Hepatocyte (in vitro differentiated cells): ENCODE data around the gene LHX5. TPM values are rescaled to one million over a fixed set of nuclear protein-coding genes. Genes with fewer than 3 reads are reported as not detected.
A peak's percentile ranks its signal among the peaks of the same experiment; 100 is the strongest.

Source experiments
- DNase-seq: peaks from one replicate; pipeline ENCODE4 v3.0.0-alpha.2; 2016; ENCODE audit warnings: low spot score
- H2AFZ ChIP-seq: fragments of 200-600 bp; sonication (generic); 2 replicates; pipeline ENCODE4 v1.6.0; 2016; ENCODE audit warnings: antibody characterized with exemption, mild to moderate bottlenecking
- H3K27ac ChIP-seq: fragments of 200-600 bp; sonication (generic); 2 replicates; pipeline ENCODE4 v1.5.1; 2016; ENCODE audit warnings: mild to moderate bottlenecking
- H3K27me3 ChIP-seq: fragments of 200-600 bp; sonication (generic); 2 replicates; pipeline ENCODE4 v1.6.1; 2016
- H3K36me3 ChIP-seq: fragments of 200-600 bp; sonication (generic); replicated peaks from 2 replicates; pipeline ENCODE4 v1.5.1; 2016; ENCODE audit warnings: low read depth; ENCODE audit not compliant: insufficient read depth
- H3K4me1 ChIP-seq: fragments of 200-600 bp; sonication (generic); 2 replicates; pipeline ENCODE4 v1.5.1; 2016; ENCODE audit warnings: mild to moderate bottlenecking, moderate library complexity; ENCODE audit not compliant: insufficient read depth
- H3K4me2 ChIP-seq: fragments of 200-600 bp; sonication (generic); 2 replicates; pipeline ENCODE4 v1.6.0; 2016
- H3K4me3 ChIP-seq: fragments of 200-600 bp; sonication (generic); 2 replicates; pipeline ENCODE4 v1.5.1; 2016; ENCODE audit warnings: mild to moderate bottlenecking
- H3K79me2 ChIP-seq: fragments of 200-600 bp; sonication (generic); 2 replicates; pipeline ENCODE4 v1.6.0; 2017; ENCODE audit warnings: mild to moderate bottlenecking
- H3K9me2 ChIP-seq: fragments of 200-600 bp; sonication (generic); replicated peaks from 2 replicates; pipeline ENCODE4 v1.6.0; 2017; ENCODE audit warnings: mild to moderate bottlenecking; ENCODE audit not compliant: insufficient read depth
- H3K9me3 ChIP-seq: fragments of 200-600 bp; sonication (generic); 2 replicates; pipeline ENCODE4 v1.5.1; 2016; ENCODE audit warnings: low read depth, mild to moderate bottlenecking
- H4K20me1 ChIP-seq: fragments of 200-600 bp; sonication (generic); 2 replicates; pipeline ENCODE4 v1.6.0; 2016; ENCODE audit warnings: mild to moderate bottlenecking; ENCODE audit not compliant: insufficient read depth, poor library complexity, severe bottlenecking
- EZH2 ChIP-seq: fragments of 200-600 bp; sonication (generic); IDR thresholded peaks from 2 replicates; pipeline ENCODE4 v1.6.1; 2016; ENCODE audit warnings: antibody characterized with exemption, mild to moderate bottlenecking, borderline replicate concordance
- EZH2phosphoT487 ChIP-seq: fragments of 200-600 bp; sonication (generic); IDR thresholded peaks from one replicate; pipeline ENCODE4 v1.6.1; 2018; ENCODE audit warnings: antibody characterized with exemption, mild to moderate bottlenecking, low read depth, moderate library complexity; ENCODE audit not compliant: unreplicated experiment, severe bottlenecking
- WGBS: methylation state at CpG from one replicate; pipeline ENCODE4 v1.1.6; 2016; ENCODE audit warnings: low lambda C conversion rate; ENCODE audit errors: missing lambda C conversion rate; 5-methylcytosine and 5-hydroxymethylcytosine counted together
- polyA plus RNA-seq: library from polyadenylated mRNA; unstranded; fragments of >200 nt; fragmentation: Nextera tagmentation; extraction: Ambion mirVana; gene quantifications from 2 replicates; pipeline ENCODE4 v1.2.1, GENCODE V29; 2016
- total RNA-seq: library from RNA; depleted of rRNA; stranded (reverse); fragments of >200 nt; gene quantifications from 2 replicates; pipeline ENCODE4 v1.2.3, GENCODE V29; 2014
- TF ChIP-seq, protein P1 (sequence below): fragments of 200-600 bp; sonication (generic); IDR thresholded peaks from 2 replicates; pipeline ENCODE4 v1.5.1; 2016; ENCODE audit warnings: antibody characterized with exemption, mild to moderate bottlenecking; ENCODE audit not compliant: poor library complexity

The LHX5 gene
- total and polyA plus RNA-seq, 2 experiments from 2014 or later: 0.06 to 0.10 TPM

DNA sequence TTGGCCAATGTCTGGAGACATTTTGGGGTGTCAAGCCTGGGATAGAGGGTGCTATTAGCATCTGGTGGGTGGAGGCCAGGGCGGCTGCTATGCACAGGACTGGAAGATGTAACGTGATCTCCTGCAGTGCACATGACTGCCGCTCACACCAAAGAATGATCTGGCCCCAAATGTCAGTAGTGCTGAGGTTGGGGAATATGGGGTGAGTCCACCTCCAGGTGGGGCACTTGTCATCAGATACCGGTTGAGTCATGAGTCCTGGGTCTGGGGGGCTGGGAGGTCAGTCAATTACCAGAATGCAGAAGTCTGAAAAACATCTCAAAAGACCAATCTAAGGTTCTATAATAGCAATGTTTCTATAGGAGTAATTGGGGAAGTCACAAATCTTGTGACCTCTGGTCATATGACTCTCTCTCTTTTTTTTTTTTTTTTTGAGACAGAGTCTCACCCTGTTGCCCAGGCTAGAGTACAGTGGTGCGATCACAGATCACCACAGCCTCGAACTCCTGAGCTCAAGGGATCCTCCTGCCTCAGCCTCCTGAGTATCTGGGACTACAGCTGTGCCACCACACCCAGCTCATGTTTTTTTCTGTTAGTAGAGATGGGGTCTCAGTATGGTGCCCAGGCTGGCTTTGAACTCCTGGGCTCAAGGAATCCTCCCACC lies 55.4 kb downstream of the LHX5 start:
- no peak overlapping the region for H3K27ac ChIP-seq
- no peak for DNase-seq
- H3K36me3 ChIP-seq: no peaks in the 10 kb centered on the region
- H3K4me3 ChIP-seq: no peak overlapping the region
- no peak overlapping the region for H2AFZ ChIP-seq
- no peak overlapping the region for H3K4me2 ChIP-seq
- TF ChIP-seq, protein P1, sequence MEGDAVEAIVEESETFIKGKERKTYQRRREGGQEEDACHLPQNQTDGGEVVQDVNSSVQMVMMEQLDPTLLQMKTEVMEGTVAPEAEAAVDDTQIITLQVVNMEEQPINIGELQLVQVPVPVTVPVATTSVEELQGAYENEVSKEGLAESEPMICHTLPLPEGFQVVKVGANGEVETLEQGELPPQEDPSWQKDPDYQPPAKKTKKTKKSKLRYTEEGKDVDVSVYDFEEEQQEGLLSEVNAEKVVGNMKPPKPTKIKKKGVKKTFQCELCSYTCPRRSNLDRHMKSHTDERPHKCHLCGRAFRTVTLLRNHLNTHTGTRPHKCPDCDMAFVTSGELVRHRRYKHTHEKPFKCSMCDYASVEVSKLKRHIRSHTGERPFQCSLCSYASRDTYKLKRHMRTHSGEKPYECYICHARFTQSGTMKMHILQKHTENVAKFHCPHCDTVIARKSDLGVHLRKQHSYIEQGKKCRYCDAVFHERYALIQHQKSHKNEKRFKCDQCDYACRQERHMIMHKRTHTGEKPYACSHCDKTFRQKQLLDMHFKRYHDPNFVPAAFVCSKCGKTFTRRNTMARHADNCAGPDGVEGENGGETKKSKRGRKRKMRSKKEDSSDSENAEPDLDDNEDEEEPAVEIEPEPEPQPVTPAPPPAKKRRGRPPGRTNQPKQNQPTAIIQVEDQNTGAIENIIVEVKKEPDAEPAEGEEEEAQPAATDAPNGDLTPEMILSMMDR: no peak
- TF ChIP-seq EZH2 (no peak), EZH2phosphoT487 (no peak)
- WGBS: 65% methylated on average over 6 of the region's 6 CpGs
- H3K9me2 ChIP-seq: no peaks in the 10 kb centered on the region
- H4K20me1 ChIP-seq: no peaks in the 10 kb centered on the region
- no peaks in the 10 kb centered on the region for H3K79me2 ChIP-seq
- peaks cover 10% of the 10 kb centered on the region for H3K4me1 ChIP-seq
- no peaks in the 10 kb centered on the region for H3K9me3 ChIP-seq
- H3K27me3 ChIP-seq: no peaks in the 10 kb centered on the region

DNA sequence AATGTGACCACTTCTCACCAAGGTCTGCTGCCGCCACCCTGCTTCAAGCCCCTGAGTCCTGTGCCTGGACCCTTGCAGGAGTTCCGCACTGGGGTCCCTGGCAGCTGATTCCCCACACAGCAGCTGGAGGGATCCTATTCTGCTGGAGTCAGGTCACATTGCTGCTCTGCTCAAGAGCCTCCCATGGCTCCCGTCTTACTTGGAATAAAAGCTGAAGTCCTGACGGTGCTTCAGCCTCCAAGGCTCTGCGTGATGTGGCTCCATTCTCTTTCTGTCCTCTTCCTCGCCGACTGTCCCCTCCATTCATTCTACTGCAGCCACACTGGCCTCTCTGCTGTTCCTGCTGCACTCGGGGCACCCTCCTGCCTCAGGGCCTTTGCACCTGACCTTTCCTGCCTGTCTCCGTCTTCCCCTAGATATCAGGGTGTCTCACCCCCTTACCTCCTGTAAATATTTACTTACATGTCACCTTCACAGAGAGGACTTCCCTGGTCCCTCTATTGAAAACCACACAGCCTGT lies 57.1 kb downstream of the LHX5 start:
- Histone ChIP-seq H3K79me2 (no peaks in the 10 kb centered on the region), H3K36me3 (no peaks in the 10 kb centered on the region), H4K20me1 (no peaks in the 10 kb centered on the region), H3K27me3 (no peaks in the 10 kb centered on the region), H3K4me1 (peaks cover 10% of the 10 kb centered on the region), H3K4me2 (no peak overlapping the region), H2AFZ (no peak overlapping the region), H3K4me3 (no peak overlapping the region), H3K9me2 (no peaks in the 10 kb centered on the region), H3K9me3 (no peaks in the 10 kb centered on the region), H3K27ac (no peak overlapping the region)
- DNase-seq: no peak
- TF ChIP-seq EZH2 (no peak), EZH2phosphoT487 (no peak)
- TF ChIP-seq, protein P1: no peak
- WGBS: 86% methylated on average over 9 of the region's 9 CpGs

DNA sequence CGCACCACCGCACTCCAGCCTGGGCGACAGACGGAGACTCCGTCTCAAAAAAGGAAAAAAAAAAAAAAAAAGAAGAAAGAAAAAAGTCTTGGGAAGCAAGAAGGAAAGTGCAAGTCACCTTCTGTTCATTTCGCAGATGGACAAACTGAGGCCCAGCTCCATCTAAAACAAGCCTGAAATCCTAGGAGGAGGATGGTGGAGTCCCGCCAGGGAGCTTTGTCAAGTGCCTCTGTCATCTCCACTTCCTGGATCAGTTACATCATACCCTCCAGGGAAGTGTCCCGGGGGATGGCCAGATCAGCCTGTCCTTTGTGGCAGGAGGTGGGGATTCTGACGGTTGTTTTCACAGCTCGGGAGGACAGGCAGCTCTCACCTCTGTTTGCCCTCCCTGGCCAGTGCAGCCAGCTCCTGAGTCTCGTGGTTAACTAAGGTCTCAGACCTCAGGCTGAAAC lies 58.2 kb downstream of the LHX5 start:
- H3K4me2 ChIP-seq: no peak overlapping the region
- H3K79me2 ChIP-seq: no peaks in the 10 kb centered on the region
- TF ChIP-seq, protein P1: no peak
- TF ChIP-seq EZH2 (no peak), EZH2phosphoT487 (no peak)
- DNase-seq: peak; percentile 32
- peaks cover 9% of the 10 kb centered on the region for H3K4me1 ChIP-seq
- H3K4me3 ChIP-seq: no peak overlapping the region
- H3K9me3 ChIP-seq: no peaks in the 10 kb centered on the region
- no peak overlapping the region for H3K27ac ChIP-seq
- WGBS: 67% methylated on average over 11 of the region's 11 CpGs
- H3K27me3 ChIP-seq: no peaks in the 10 kb centered on the region
- H4K20me1 ChIP-seq: no peaks in the 10 kb centered on the region
- H3K36me3 ChIP-seq: no peaks in the 10 kb centered on the region
- H3K9me2 ChIP-seq: no peaks in the 10 kb centered on the region
- H2AFZ ChIP-seq: no peak overlapping the region

Other genes with a start within 250 kb of the LHX5 start
- 15.4 and 19.7 TPM in 2 replicates for gene SLC8B1, start 136.8 kb downstream of the LHX5 start, total RNA-seq
- 17.9 and 21.8 TPM in 2 replicates for gene SLC8B1, start 136.8 kb downstream of the LHX5 start, polyA plus RNA-seq
- 19.1 and 32.5 TPM in 2 replicates for gene PLBD2, start 113.3 kb downstream of the LHX5 start, total RNA-seq
- 40.5 and 47.6 TPM in 2 replicates for gene PLBD2, start 113.3 kb downstream of the LHX5 start, polyA plus RNA-seq
- 0.43 and 1.3 TPM in 2 replicates for gene SDS, start 68.0 kb downstream of the LHX5 start, total RNA-seq
- 0.39 and 1.1 TPM in 2 replicates for gene SDS, start 68.0 kb downstream of the LHX5 start, polyA plus RNA-seq
- 10.3 and 13.8 TPM in 2 replicates for gene SDSL, start 49.5 kb downstream of the LHX5 start, total RNA-seq
- gene SDSL, start 49.5 kb downstream of the LHX5 start, polyA plus RNA-seq: 24.7 and 26.7 TPM in 2 replicates